Erythroblast (primary cell): ENCODE measurements around the gene CAV1.

Source experiments
- GATA1 ChIP-seq: IDR thresholded peaks from 2 replicates; pipeline ENCODE4 v1.6.1; 2011; ENCODE audit warnings: low read depth, mild to moderate bottlenecking, control low read depth, low read length, moderate library complexity
- POLR2A ChIP-seq: IDR thresholded peaks from 2 replicates; pipeline ENCODE4 v1.6.1; 2011; ENCODE audit warnings: mild to moderate bottlenecking, low read length

DNA sequence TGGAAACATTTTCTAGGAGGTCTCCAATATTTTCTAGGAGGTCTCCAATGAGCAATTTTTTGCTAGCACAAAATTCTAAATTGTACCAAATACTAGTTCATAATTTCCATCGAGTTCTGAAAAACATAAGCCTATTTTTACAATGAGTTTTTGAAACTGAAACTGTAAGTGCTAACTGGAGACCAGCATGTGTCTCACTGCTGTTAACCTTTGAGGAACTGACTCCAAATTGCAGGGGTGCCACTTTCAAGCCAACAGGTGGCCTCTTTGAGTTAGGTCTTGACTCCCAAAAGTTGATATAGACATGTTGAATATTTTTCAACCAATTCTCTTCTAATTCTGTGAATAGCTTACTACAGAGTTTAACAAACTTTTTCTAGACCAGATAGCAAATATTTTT is 58.8 kb downstream of the CAV1 start:
- TF ChIP-seq POLR2A (no peak), GATA1 (no peak)
